Activated T-helper 1 cell treated with anti-CD3 and anti-CD28 coated beads, Interleukin-2, amount 50 U/mL, for 16 hours (primary cell): ENCODE data around the gene CFAP97D2.
"Not testable (repeated sequence)": the region's sequence is repeated elsewhere in the genome, so short reads cannot be mapped to it uniquely, and the experiment has no call there.

Experiments
- DNase-seq, 2 donors: peaks; one replicate each; pipeline ENCODE4 v3.0.0-alpha.2; 2020; ENCODE audit warnings: low read depth in 1 of 2, low spot score in 1 of 2

Gene CFAP97D2

DNA sequence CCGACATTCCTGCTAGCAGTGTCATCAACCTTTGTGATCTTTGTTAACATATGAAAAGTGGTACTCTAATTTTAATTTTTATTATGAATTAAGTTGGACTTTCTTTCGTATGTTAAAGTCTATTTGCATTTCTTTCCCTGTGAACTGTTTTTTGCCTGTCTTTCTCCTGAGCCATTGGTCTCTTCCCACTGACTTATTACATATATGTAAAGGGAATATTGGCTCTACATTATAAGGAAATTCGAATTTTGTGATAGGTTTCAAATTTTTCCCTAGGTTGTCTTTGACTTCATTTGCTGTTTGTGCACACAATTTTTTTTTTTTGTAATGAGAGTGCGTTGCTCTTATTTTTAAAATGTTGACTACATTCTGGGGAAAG lies 55.2 kb downstream of the CFAP97D2 start:
- DNase-seq: no peak

DNA sequence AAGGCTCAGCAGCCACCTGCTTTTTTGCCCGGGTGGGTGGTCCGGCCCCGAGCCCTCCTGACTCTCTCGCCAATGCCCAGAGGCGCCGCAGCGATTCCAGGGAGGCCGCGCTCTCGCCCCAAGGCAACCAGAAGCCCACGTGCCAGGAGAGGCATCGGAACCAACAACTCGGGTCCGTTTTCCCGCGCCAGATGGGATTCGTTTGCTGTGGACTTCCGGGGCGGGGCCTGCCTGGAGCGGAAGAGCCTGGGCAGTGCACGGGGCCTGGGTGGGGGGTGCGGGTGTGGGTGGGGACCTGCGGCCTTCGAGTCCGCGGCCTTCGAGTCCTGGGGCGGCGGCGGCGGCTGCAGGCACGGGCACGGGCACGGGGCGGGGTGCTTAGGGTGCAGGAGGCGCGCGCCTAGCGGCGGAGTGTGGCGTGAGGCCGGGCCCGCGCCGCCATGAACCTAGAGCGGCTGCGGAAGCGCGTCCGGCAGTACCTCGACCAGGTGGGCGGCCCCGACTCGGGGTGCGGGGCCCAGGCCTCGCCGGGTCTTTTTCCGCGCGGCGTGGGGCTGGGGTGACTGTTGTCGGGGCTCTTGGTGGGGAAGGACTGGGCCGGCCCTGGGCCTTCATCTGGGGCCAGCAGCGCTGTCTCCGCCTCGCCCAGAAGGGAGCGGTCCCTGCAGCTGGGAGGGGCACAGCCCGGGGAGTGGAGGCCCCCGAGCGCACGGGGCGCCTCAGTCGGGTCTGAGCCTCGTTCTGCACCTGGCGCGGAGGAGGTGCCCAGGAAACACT lies 55.8 kb downstream of the CFAP97D2 start, which contains the start of gene CDC16:
Gene CDC16, plus strand, starts transcription at position 253 of the 777 bp plus-strand sequence. Its CDS starts 188 bp downstream, at position 441.
- DNase-seq: peak; percentile 61 to 86

DNA sequence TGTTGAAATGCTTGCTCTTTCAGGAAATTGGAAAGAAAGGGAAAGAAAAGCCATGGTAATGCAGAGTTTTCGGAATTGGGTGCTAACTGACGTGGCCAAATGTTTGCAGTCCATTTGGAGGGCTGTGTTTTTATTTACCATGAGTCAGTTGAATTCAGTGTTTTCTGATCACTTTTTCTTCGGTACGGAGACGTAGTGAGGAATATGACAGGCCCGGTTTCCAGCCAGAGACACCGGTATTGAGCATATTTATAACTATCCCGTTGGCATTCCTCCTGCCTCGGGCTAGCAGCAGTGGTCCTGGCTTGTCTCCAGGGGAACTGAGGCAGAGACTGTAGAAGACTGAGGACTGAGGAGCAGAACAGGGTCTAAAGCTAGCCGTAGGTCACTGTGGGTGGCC lies 56.6 kb downstream of the CFAP97D2 start:
- no peak for DNase-seq

DNA sequence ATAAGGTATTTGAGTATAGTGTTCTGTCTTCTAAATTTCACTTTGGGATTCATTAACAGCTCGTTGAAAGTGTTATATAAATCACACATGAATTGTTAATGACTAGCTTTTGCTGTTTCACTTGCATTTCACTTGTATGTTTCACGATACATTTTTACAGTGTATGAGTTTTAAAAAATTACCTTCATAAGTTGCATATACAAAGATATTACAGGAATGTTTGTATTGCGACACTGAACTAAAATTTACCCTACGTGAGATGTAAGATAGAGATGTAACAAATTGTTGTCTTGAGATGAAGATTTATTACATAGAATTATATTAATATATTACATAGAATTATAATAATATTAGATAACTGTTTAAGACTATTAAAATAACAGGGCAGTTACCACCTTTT lies 57.2 kb downstream of the CFAP97D2 start:
- no peak for DNase-seq

DNA sequence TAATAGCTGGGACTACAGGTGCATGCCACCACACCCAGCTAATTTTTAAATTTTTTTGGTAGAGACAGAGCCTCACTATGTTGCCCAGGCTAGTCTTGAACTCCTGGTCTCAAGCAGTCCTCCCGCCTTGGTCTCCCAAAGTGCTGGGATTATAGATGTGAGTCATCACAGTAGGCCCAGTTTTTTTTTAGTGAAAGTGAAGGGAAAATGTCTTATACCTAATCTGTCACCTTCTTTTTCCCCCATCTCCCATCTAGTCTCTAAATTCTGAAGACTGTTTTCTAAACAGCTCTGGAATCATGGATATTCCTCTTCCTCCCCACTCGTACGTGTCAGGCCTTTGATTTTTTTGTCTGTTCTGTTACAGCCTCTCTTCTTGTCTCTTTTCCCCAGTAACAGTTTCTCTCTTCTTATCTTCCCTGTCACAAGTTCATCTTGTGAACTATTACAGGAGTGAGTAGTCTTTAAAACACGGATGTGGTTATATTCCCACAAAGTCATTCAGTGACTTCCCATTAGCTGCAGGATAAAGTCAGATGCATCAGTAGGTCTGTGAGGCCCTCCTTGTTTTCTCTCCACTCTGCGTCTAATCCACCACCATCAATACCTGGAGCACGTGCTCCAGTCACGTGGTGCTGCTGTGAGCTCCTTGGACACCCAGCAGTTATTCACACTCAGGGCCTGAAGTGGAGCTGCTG lies 58.5 kb downstream of the CFAP97D2 start:
- no peak for DNase-seq

DNA sequence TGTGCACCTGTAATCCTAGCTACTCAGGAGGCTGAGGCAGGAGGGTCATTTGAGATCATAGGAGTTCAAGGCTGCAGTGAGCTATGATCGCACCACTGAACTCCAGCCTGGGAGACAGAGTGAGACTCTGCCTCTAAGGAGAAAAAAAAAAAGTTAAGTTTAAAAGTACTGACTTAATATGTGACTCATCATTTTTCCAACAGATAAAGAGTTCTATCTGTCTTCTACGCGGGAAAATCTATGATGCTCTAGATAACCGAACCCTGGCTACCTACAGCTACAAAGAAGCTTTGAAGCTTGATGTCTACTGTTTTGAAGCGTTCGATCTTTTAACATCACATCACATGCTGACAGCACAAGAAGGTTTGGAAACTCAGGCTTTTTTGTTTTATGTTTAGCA lies 62.9 kb downstream of the CFAP97D2 start:
- DNase-seq: no peak

DNA sequence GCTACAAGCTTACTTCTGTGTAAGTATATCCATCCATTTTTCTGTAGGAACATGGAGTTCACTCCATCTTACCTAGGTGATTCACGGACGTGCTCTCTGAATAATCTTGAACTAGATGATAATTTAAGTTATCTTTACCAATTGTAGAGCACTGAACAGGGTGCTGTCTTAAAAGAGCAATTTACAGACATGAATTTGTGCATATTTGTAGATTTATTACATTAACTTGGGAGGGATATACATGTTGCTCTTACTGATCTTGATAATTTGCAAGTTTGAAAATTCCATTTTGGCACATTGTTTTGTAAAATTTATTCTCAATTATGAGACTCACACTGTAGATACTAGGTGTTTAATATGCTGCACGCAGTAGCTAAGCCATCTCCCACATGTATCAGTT lies 64.9 kb downstream of the CFAP97D2 start:
- DNase-seq: no peak

DNA sequence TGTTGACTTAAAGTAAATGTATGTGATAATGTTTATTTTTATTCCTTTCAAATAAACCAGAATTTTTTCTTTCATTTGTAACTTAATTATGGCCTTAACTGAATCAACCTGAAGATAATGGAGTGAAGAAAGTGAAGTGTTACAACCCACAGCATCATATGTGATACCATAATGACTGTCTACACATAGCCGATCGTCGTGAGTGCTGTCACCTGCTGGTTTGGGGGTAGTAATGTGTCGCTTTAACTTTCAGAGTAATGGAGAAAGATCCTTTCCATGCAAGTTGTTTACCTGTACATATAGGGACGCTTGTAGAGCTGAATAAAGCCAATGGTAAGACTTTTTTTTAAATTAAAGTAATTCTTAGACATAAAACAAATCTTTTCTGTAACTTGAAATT lies 65.6 kb downstream of the CFAP97D2 start:
- no peak for DNase-seq

DNA sequence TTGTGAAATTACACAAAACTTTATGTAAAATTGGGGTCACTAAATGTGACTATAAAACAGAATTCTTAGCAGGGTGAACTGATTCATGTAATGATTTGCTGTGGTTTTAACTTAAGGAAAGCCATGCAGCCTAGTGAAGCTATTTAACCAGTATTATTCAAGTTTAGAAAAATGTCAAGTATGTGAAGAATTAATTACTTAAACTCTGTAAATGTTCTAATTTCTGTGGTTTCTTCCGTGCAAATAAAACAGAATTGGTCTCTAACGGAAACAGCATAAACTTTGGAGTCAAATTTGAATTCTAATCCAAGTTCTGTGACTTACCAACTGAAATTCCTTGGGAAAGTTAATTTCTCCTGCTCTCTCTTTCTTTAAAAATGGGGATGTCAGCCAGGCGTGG lies 69.0 kb downstream of the CFAP97D2 start:
- DNase-seq: no peak

DNA sequence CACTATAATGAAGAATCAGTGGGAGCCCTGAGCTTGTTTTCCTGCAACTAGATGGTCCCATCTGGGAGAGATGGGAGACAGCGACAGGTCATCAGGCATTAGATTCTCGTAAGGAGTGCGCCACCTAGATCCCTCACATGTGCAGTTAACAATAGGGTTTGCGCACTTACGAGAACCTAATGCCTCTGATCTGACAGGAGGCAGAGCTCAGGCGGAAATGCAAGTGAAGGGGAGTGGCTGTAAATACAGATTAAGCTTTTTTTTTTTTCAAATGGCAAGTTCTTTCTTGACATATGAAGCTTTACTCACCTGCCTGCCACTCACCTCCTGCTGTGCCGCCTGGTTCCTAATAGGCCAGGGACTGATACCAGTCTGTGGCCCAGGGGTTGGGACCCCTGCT lies 70.0 kb downstream of the CFAP97D2 start:
- no peak for DNase-seq

DNA sequence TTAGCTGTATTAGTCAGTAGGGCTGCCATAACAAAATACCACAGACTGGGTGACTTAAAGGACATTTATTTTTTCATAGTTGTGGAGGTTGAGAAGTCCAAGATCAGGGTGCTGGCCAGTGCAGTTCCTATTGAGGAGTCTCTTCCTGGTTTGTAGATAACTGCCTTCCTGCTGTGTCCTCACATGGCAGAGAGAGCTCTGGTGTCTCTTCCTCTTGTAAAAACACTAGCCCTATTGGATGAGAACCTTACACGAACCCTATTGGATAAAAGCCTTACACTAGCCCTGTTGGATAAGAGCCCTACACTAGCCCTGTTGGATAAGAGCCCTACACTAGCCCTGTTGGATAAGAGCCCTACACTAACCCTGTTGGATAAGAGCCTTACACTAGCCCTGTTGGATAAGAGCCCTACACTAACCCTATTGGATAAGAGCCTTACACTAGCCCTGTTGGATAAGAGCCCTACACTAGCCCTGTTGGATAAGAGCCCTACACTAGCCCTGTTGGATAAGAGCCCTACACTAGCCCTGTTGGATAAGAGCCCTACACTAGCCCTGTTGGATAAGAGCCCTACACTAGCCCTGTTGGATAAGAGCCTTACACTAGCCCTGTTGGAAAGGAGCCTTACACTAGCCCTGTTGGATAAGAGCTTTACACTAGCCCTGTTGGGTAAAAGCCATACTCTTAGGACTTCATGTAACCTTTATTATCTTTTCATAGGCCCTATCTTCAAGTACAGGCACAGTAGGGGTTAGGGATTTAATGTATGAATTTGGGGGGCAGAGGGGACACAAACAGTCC lies 72.8 kb downstream of the CFAP97D2 start:
- not testable (repeated sequence) for DNase-seq

DNA sequence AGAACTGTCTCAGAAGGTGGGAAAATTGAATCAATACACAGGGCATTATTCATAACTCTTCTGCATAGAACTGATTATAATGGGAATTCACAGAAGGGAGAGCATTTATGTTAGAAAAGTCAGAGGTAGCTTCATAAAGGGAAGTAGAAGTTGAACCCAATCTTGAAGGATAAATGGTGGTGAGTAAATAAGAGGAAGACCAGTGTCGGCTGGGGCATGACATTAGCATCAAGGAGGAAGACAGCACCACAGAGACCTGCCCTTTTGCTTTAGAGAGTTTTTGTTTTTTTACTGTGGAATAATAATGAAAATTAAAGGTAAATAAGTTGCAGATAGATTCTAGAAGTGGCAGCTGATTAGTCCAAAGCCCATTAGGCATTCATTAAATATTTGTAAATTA lies 77.5 kb downstream of the CFAP97D2 start:
- DNase-seq: no peak

DNA sequence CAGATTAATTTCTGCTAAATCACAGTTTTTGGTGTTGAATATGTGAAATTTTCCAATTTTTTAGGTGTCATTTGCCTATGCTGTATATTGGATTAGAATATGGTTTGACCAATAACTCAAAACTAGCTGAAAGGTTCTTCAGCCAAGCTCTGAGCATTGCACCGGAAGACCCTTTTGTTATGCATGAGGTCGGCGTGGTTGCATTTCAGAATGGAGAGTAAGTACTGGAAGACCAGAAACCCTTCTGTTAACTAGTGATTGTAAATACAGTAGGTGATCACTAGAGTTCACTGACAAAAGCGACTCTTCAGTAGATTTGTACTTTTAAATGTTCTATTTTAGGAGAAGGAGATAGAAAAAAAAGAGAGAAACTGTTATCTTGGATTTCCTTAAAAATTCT lies 78.0 kb downstream of the CFAP97D2 start:
- no peak for DNase-seq

DNA sequence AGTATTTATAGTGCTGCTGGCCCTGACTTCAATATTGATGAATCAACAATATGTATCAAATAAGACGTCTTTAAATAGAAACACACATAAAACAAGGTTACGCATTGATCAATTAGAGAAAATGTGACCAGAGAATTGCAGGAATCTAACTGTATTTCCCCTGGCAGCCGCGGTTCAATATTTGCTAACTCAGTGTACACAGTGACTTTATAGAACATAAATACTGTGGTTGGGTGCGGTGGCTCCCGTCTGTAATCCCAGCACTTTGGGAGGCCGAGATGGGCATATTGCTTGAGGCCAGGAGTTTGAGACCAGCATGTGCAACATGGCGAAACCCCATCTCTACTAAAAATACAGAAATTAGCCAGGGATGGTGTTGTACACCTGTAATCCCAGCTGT lies 79.5 kb downstream of the CFAP97D2 start:
- no peak for DNase-seq

DNA sequence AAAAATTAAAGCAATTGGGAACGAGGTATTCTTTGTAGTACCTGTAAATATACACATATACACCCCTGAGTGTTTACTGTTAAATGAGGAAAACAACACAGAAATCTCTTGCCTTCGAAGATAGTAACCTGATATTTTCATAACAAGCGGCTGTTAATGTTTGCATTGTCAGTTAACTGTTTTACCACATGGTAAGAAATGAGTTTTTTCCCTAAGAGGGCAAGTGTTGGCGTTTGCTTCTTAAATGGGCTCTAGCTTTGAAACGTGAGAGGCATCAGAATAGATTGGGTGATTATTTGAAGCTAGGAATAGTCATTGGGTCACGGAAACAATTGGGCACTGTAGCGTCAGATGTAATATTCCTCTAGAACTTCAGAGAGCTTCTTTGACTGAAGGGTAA lies 80.3 kb downstream of the CFAP97D2 start:
- no peak for DNase-seq

DNA sequence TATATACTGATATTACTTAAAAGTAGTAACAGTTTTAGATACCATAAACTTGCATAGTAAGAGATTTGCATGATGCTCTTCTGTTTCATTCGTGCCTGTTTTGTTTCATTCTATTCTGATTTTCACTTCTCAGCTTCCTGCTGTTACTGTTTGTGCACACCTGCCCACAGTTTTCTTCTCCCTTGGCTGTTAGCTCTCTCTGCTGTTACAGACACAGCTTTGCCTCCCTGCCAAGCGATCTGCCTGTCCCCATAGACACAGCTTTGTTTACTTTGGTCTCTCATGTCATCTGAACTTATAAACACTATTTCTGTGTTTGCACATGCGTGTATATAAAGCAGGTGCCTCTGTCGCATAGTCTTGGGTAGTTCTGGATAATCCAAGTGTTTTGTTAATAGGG lies 80.9 kb downstream of the CFAP97D2 start:
- no peak for DNase-seq

DNA sequence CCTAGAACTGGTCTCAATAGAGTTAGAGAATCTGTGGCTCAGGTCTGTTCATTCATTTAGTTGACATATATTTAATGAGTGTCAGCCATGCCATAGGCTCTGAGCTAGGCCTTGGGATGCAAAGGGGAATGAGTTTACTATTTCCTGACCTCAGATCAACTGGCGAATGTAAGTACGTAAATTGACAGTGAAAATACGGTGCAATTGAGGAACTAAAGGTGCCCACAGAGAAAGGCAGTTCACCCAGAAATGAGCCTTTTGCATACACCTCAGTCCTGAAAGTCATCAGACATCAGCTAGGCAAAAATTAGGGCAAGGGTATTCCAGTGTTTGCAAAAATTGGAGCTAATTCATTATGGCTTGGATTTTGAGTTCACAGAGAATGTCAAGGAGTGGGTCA lies 81.8 kb downstream of the CFAP97D2 start:
- DNase-seq: no peak

DNA sequence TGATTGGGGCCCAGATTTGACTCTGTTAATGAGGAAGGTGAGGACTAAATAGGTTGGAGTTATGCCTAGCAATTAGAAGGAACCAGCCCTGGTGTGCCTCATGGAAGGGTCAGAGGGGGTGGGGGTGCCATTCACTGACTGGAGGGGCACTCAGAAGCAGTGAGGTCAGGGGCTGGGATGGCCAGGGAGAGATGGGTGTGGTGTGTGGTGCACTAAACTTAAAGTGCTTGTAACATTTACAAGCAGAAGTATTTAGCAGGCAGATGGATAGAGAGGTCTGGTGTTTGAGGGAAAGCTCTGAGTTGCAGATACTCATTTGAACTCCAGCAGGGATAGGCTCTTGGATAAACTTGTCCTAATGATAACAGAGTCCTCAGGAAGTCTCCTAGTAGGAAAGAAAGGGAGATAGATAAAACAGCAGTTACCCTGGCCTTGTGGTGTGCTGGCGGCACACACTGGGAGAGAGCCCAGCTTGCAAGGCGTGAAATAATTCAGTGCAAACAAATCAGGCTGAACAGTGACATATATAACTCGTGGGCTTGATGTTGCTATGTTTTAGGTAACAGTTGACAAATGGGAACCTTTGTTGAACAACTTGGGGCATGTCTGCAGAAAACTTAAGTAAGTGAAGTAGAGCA lies 82.4 kb downstream of the CFAP97D2 start:
- no peak for DNase-seq

DNA sequence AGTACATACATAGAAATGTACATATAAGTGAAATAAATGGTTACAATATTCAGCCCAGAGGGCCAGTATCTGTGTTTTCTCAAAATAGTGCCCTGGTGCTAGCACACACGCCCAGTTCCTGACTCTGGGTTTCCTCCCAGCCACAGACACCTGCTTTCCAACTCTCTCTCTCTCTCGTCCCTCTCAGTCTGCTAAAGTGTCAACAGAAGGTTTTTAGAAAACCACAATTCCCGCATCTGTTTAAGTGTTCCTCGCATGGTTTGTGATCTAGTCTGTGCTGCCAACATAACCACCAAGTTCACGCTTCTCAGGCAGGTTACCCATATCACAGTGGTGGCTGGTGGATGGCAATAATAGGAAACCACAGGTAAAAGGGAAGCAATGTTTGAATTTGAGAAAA lies 84.5 kb downstream of the CFAP97D2 start:
- DNase-seq: no peak

DNA sequence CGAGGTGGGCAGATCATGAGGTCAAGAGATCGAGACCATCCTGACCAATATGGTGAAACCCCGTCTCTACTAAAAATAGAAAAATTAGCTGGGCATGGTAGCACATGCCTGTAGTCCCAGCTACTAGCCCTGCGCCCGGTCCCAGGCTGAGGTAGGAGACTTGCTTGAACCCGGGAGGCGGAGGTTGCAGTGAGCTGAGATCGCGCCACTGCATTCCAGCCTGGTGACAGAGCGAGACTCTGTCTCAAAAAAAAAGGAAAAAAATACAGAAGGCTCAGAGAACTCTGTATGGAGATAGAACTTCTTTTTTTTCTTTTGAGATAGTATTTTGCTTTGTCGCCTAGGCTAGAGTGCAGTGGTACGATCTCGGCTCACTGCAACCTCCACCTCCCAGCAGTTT lies 85.3 kb downstream of the CFAP97D2 start:
- not testable (repeated sequence) for DNase-seq

DNA sequence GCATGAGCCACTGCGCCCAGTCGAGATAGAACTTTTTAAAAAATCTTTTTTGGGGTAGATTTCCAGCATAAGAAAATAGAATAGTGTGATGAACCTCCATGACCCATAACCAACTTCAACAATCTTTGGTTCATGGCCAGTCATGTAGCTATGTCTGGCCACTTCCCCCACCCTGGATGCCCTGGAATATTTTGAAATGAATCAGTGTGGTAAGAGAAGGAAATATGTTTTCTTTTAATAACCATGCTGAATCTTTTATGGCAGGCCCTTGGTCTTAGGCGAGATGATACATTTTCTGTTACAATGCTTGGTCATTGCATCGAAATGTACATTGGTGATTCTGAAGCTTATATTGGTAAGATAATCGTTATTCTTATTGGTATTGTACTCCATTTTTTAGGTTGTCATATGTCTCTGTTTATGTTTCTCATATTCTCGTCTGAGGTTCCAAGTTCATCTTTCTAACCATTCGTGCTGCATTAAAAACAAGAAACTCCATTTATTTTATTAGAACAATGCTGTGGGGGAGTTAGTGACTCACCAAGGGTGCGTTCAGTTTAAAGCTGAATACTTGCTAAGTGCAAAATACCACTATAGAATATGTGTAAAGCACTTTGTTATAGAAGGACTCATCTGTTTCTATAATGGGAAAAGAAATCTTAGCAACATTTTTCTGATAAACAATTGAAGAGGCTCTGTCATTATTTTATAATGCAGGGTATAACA lies 86.0 kb downstream of the CFAP97D2 start:
- DNase-seq: no peak
